Esophagus muscularis mucosa (tissue), 3 donors: Measurements from ENCODE around the gene ETFDH.
"Not testable (repeated sequence)": the region's sequence is repeated elsewhere in the genome, so short reads cannot be mapped to it uniquely, and the experiment has no call there.

Experiments used
- POLR2A ChIP-seq: fragments of 450-650 bp; IDR thresholded peaks from one replicate; pipeline ENCODE4 v1.6.1; 2017; ENCODE audit warnings: antibody characterized with exemption, moderate library complexity, mild to moderate bottlenecking, low read depth
- POLR2AphosphoS5 ChIP-seq, 2 donors: sonication (generic); formaldehyde crosslinking; IDR thresholded peaks; one replicate each; pipeline ENCODE4 v1.6.1; 2017; ENCODE audit warnings: antibody characterized with exemption in 2 of 2
- TF ChIP-seq, protein P1 (sequence below), 3 experiments: fragments of 200-600 bp in 2 of 3; fragments of 450-650 bp in 1 of 3; sonication (generic) in 2 of 3; IDR thresholded peaks; one replicate each; pipeline ENCODE4 v1.5.1; 2017 to 2019; ENCODE audit warnings: antibody characterized with exemption in 3 of 3, mild to moderate bottlenecking in 2 of 3, moderate library complexity in 1 of 3

- TF ChIP-seq, protein P1, sequence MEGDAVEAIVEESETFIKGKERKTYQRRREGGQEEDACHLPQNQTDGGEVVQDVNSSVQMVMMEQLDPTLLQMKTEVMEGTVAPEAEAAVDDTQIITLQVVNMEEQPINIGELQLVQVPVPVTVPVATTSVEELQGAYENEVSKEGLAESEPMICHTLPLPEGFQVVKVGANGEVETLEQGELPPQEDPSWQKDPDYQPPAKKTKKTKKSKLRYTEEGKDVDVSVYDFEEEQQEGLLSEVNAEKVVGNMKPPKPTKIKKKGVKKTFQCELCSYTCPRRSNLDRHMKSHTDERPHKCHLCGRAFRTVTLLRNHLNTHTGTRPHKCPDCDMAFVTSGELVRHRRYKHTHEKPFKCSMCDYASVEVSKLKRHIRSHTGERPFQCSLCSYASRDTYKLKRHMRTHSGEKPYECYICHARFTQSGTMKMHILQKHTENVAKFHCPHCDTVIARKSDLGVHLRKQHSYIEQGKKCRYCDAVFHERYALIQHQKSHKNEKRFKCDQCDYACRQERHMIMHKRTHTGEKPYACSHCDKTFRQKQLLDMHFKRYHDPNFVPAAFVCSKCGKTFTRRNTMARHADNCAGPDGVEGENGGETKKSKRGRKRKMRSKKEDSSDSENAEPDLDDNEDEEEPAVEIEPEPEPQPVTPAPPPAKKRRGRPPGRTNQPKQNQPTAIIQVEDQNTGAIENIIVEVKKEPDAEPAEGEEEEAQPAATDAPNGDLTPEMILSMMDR (IDR thresholded peaks at IDR 0.05): not testable (repeated sequence)
- not testable (repeated sequence) for TF ChIP-seq POLR2A; POLR2AphosphoS5 (IDR thresholded peaks at IDR 0.05)
These were observed 83.7 kb downstream of the ETFDH start for GRCh38 chr4:158755819-158756218.
